Heart right ventricle (tissue), 16 donors: Measurements from ENCODE around the gene VSX1. TPM values are rescaled to one million over a fixed set of nuclear protein-coding genes. Genes with fewer than 3 reads are reported as not detected.

ENCODE experiments used
- ATAC-seq, 8 donors: fragments of 200-7000 bp; cut with Tn5 transposase; one replicate each; pipeline ENCODE4 v1.9.1; 2020; ENCODE audit warnings: mild to moderate bottlenecking in 8 of 8, moderate library complexity in 8 of 8, moderate number of reproducible peaks in 1 of 8
- DNase-seq, 2 donors: peaks; one replicate each; pipeline ENCODE4 v3.0.0-alpha.2; 2020
- H3K27ac ChIP-seq, 10 donors: fragments of 200-600 bp; sonication (generic) in 2 of 10; one replicate each; pipeline versions ENCODE4 v1.5.0 to v1.8.0; 2020 to 2022; ENCODE audit warnings: mild to moderate bottlenecking in 3 of 10
- H3K27me3 ChIP-seq, 7 donors: fragments of 200-600 bp; one replicate each; pipeline ENCODE4 v1.8.0; 2021 to 2022; ENCODE audit warnings: mild to moderate bottlenecking in 2 of 7
- H3K36me3 ChIP-seq, 9 donors: fragments of 200-600 bp; sonication (generic) in 1 of 9; one replicate each; pipeline versions ENCODE4 v1.5.0 to v1.8.0; 2020 to 2022; ENCODE audit warnings: mild to moderate bottlenecking in 2 of 9
- H3K4me1 ChIP-seq, 9 donors: fragments of 200-600 bp; sonication (generic) in 1 of 9; one replicate each; pipeline versions ENCODE4 v1.5.0 to v1.8.0; 2020 to 2022; ENCODE audit warnings: mild to moderate bottlenecking in 4 of 9
- H3K4me3 ChIP-seq, 10 donors: fragments of 200-600 bp; sonication (generic) in 2 of 10; one replicate each; pipeline versions ENCODE4 v1.5.0 to v1.8.0; 2020 to 2022; ENCODE audit warnings: mild to moderate bottlenecking in 7 of 10, moderate library complexity in 2 of 10
- H3K9me3 ChIP-seq, 11 donors: fragments of 200-600 bp in 10 of 11; sonication (generic) in 2 of 11; one replicate each; pipeline versions ENCODE4 v1.5.0 to v1.8.0; 2013 to 2022; ENCODE audit warnings: mild to moderate bottlenecking in 2 of 11, control low read depth in 1 of 11, moderate library complexity in 1 of 11
- WGBS, 2 donors: extraction: QIAGEN DNeasy Blood & Tissue Kit; methylation state at CpG; one replicate each; pipeline ENCODE4 v1.1.7; 2013; ENCODE audit warnings: inconsistent platforms in 1 of 2; 5-methylcytosine and 5-hydroxymethylcytosine counted together
- intact Hi-C, 10 donors: fragments of 100-400 bp; cut with DNase I; formaldehyde crosslinking; loops; one replicate each; pipeline versions ENCODE4 v1.11.1 to v1.14.2; 2022
- polyA plus RNA-seq, 2 donors: library from polyadenylated mRNA; stranded (reverse); fragments of 200-250 nt; gene quantifications; one replicate each; pipeline ENCODE4 v1.2.3, GENCODE V29; 2013
- total RNA-seq, 10 donors: library from RNA; stranded (reverse); fragmentation: NEBNext Ultra II Directional in 3 of 10; extraction: Animal tissue kit (Norgen Biotek cat#: 25700) in 3 of 10; gene quantifications; one replicate each; pipeline versions ENCODE4 v1.2.1 to v1.2.4, GENCODE V29; 2021 to 2023
- TF ChIP-seq, protein P1 (sequence below), 9 donors: fragments of 200-600 bp; sonication (generic) in 2 of 9; IDR thresholded peaks; one replicate each; pipeline versions ENCODE4 v1.5.0 to v1.8.0; 2021 to 2022; ENCODE audit warnings: antibody characterized with exemption in 9 of 9, mild to moderate bottlenecking in 5 of 9, moderate library complexity in 1 of 9
- donor health status: Arrhythmogenic right ventricular cardiomyopathy.
- donor health status: ischemic (EF 13 %, LVEDD 7.1; RV severe dilation, severe dysfunction).
- donor health status: healthy with polysubstance abuse.
- donor health status: DM: no; HTN: yes; CAD: no.
- donor health status: DM: no; HTN: no; CAD: no.
- donor health status: ischemic (EF 25% LVEDD 6.9; RV normal size, moderate dysfunction).
- donor health status: ischemic (EF 25% LVEDD 5.7; RV mildly dilated, moderate dysfunction).
- donor health status: healthy.
- donor health status: DM: yes; HTN: yes; CAD: no.
- donor health status: Ischemic cardiomyopathy.
- donor health status: ischemic (EF 35%, LVEDD 5.7; RV mildly dilated, moderate dysfunction).
- donor health status: nonischemic (EF 11% LVEDD 7.7; RV severe dilation, severe dysfunction).
- donor health status: DM: yes; HTN: yes; CAD: no.
- donor health status: PGD.
- donor health status: ischemic (EF 29% LVEDD 5.4; RV normal size, mild dysfunction).
- donor health status: nonischemic (EF 23%, LVEDD 6.1; RV moderate dilation, normal function).

Gene VSX1
- total and polyA plus RNA-seq, 12 donors: 0.16 to 0.79 (median 0.34) TPM; not detected in 2

DNA sequence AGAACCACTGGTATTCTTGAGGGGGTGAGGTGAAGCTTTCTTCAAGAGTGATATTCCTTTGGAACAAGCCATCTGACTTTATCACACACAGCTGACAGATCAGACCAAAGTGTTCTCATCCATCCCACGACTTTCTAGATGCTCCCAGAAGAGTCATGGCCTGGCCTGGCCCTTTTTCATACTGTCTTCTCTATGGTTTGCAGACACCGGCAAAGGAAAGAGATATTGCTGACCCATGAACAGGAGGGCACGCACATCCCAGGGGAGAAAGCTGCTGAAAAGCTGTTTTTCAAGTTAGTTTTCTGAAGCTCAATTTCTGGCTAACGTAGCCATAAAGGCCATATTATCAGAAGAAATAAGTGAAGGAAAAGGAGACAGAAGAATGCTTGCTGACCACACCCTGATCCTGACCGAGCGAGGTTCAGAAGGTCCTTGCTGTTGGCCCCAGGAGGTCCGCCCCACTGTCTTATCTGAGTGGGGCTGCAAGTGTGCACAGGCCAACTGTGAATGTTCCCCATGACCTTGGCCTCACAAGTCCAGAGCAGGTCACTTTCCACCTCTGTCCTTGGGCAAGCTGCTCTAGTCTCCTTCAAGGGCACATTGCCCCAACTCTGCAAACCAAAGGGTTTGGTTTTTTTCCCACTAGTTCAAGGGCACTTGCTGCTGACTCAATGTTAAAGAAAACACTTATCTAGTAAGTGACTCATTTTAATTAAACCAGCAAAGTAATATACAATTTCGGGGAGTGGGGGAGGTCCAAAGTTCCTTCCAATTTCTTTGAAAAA, 26.0 kb downstream of the VSX1 start:
- WGBS, 2 donors: 45 to 52% methylated on average over 8 of the region's 8 CpGs

GRCh38 chr20:25054995-25055629, 26.8 kb downstream of the VSX1 start:
- H3K9me3 ChIP-seq: no peaks in the 10 kb centered on the region
- peak overlapping the region; percentile 93 to 99 (median 98) for H3K27ac ChIP-seq
- no peak for DNase-seq
- TF ChIP-seq, protein P1, sequence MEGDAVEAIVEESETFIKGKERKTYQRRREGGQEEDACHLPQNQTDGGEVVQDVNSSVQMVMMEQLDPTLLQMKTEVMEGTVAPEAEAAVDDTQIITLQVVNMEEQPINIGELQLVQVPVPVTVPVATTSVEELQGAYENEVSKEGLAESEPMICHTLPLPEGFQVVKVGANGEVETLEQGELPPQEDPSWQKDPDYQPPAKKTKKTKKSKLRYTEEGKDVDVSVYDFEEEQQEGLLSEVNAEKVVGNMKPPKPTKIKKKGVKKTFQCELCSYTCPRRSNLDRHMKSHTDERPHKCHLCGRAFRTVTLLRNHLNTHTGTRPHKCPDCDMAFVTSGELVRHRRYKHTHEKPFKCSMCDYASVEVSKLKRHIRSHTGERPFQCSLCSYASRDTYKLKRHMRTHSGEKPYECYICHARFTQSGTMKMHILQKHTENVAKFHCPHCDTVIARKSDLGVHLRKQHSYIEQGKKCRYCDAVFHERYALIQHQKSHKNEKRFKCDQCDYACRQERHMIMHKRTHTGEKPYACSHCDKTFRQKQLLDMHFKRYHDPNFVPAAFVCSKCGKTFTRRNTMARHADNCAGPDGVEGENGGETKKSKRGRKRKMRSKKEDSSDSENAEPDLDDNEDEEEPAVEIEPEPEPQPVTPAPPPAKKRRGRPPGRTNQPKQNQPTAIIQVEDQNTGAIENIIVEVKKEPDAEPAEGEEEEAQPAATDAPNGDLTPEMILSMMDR (IDR thresholded peaks at IDR 0.05): no peak
- H3K4me1 ChIP-seq: peaks cover 39 to 88% (median 81%) of the 10 kb centered on the region in 9 donors
- H3K27me3 ChIP-seq: no peaks in the 10 kb centered on the region
- 70 to 73% methylated on average over 10 of the region's 10 CpGs for WGBS, 2 donors
- intact Hi-C loops: loop anchor here in 5 of 10 donors (2.0 to 10.0 kb wide), 6 partner anchors 14 to 1700 kb away; partner anchors contain the start of genes ABHD12 (in 1 of the 5), ENTPD6 (in 1 of the 5), NXT1 (in 1 of the 5) and PYGB (in 1 of the 5)
- peaks cover 0 to 4% (median 0%) of the 10 kb centered on the region in 9 donors for H3K36me3 ChIP-seq
- H3K4me3 ChIP-seq: peak overlapping the region in 3 of 10 donors; percentile 88 to 92 (median 90)
- ATAC-seq: no peak

More for the DNA sequence above, 26.0 kb downstream of the VSX1 start:
- Histone ChIP-seq H3K4me1 (peaks cover 31 to 80% (median 74%) of the 10 kb centered on the region in 9 donors), H3K27me3 (no peaks in the 10 kb centered on the region), H3K4me3 (peak overlapping the region in 9 of 10 donors; percentile 68 to 98 (median 90)), H3K9me3 (no peaks in the 10 kb centered on the region), H3K36me3 (peaks cover 0 to 4% (median 0%) of the 10 kb centered on the region in 9 donors), H3K27ac (peak overlapping the region; percentile 93 to 99 (median 98))
- TF ChIP-seq, protein P1 (IDR thresholded peaks at IDR 0.05): no peak
- ATAC-seq (no peak), DNase-seq (no peak)
- intact Hi-C loops: loop anchor here in 5 of 10 donors (2.0 to 10.0 kb wide), 6 partner anchors 15 to 1701 kb away; partner anchors contain the start of genes ABHD12 (in 1 of the 5), ENTPD6 (in 1 of the 5), NXT1 (in 1 of the 5) and PYGB (in 1 of the 5)

- Histone ChIP-seq H3K27me3 (no peaks in the 10 kb centered on the region), H3K9me3 (no peaks in the 10 kb centered on the region), H3K36me3 (peaks cover 0 to 4% (median 0%) of the 10 kb centered on the region in 9 donors), H3K4me3 (peak overlapping the region in 6 of 10 donors; percentile 4 to 26 (median 8)), H3K27ac (peak overlapping the region; percentile 76 to 99 (median 98)), H3K4me1 (peaks cover 45 to 90% (median 87%) of the 10 kb centered on the region in 9 donors)
- ATAC-seq (no peak), DNase-seq (no peak)
- TF ChIP-seq, protein P1 (IDR thresholded peaks at IDR 0.05): no peak
- WGBS, 2 donors: 43 to 44% methylated on average over 3 of the region's 3 CpGs
- intact Hi-C loops: loop anchor here in 5 of 10 donors (2.0 to 10.0 kb wide), 5 partner anchors 13 to 1699 kb away; partner anchors contain the start of genes ABHD12 (in 1 of the 5), ENTPD6 (in 1 of the 5) and NXT1 (in 1 of the 5)
Observed at GRCh38 chr20:25054096-25054820, 27.7 kb downstream of the VSX1 start.
